GM04504 (cell line): Measurements from ENCODE around the gene COL25A1.

Experiments
- DNase-seq: peaks from one replicate; pipeline ENCODE4 v3.0.0-alpha.2; 2012; ENCODE audit warnings: low read depth

COL25A1 gene

GRCh38 chr4:109291707-109292238 lies 10.7 kb downstream of the COL25A1 start:
- no peak for DNase-seq

DNA sequence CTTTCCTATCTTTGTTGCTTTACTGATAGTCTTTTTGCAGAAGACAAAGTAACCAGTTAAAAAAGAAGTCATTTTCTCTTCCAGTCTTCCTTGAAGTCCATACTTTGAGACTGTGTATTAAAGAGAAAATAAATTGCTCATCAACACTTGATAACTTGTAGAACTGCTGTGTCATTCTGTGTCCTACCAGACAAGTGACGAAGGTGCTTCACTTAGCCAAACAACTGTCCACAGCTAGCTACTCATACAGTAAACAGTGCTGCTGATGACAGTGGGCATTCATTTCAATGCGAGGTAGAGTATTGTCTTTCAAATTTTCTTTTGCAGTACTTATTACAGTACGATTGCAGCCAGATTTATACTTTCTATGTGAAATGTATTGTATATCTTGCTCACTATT lies 11.5 kb downstream of the COL25A1 start:
- DNase-seq: no peak

GRCh38 chr4:109278594-109279031 lies 23.8 kb downstream of the COL25A1 start:
- no peak for DNase-seq

- DNase-seq: no peak
These were observed 25.9 kb downstream of the COL25A1 start for GRCh38 chr4:109276482-109277095.

- no peak for DNase-seq
These were observed 27.3 kb downstream of the COL25A1 start for GRCh38 chr4:109275066-109275745.

- no peak for DNase-seq
These were observed 35.6 kb downstream of the COL25A1 start for GRCh38 chr4:109266891-109267290.

DNA sequence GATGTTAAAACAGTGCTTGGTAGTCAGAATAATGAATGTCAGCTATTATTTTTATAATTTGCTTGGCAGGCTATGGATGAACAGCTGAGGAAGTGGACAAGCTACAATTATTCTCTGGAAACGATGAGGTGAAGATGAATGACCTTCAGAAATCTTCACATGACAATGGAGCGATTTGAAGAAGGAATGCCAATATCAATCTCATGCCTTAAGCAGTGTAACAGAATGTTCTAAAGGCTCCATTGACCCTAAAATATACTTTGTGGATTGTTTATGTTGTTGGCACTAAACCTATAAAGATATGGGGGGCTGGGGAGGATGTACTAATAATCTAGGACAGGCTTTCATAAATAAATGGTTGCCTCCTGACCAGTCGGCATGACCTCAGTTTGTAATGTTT lies 36.2 kb downstream of the COL25A1 start:
- no peak for DNase-seq

DNA sequence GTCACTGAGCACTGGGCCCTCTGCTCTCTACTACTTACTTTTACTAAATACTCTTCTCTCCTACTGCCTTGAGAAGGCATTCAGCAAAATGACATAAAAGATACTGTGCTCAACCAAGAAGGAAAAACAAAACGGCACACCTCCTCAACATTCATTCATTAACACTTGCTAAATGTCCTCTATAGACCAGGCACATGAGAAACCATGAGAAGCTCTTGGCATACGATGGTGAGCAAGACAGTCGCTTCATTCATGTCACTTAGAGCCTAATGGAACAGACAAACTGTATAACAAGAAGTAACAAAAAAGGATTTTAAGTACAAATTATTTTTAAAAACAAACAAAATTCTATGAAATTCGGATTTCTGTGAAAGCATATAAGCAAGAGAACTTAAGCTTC lies 38.7 kb downstream of the COL25A1 start:
- no peak for DNase-seq

DNA sequence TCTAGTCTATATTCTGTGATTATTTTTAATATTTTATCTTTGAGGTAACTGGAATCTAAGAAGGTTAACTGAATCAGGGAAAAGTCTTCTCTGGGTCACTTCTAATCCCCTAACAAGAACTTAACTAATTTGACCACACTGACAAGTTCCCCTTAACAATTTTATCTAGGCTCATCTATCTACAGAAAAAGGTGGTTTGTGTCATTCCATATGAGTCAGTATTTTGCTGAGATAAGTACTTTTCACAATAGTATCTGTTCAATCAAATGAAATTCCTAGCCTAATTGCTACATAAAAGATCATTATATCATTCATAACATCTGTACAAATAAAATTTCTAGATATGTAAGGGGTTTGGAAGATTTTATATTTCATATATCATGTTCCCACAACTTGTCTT lies 45.6 kb downstream of the COL25A1 start:
- no peak for DNase-seq

- no peak for DNase-seq
These were observed 47.6 kb downstream of the COL25A1 start for GRCh38 chr4:109254845-109255244.

GRCh38 chr4:109251396-109251795 lies 51.1 kb downstream of the COL25A1 start:
- no peak for DNase-seq

- no peak for DNase-seq
These were observed 54.0 kb downstream of the COL25A1 start for GRCh38 chr4:109248322-109248900.

GRCh38 chr4:109243871-109244270 lies 58.6 kb downstream of the COL25A1 start:
- no peak for DNase-seq

DNA sequence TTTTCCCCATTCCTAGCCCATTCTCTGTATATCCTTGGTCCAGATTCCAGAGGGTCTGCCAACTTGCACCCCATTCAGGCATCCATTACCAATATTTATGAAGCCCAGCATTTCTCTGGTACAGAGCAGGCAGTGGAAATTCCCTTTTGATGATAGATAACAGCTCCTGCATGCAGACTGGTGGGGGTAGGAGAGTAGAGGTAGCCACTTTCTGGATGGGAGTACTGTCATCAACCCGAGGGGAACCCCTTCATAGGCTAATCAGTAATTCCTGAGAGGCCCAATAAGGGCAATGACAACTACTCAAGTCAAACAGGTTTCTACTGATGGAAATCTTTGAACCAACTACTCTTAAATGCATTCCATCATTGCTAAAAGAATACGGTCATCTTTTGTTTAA lies 63.7 kb downstream of the COL25A1 start:
- no peak for DNase-seq

DNA sequence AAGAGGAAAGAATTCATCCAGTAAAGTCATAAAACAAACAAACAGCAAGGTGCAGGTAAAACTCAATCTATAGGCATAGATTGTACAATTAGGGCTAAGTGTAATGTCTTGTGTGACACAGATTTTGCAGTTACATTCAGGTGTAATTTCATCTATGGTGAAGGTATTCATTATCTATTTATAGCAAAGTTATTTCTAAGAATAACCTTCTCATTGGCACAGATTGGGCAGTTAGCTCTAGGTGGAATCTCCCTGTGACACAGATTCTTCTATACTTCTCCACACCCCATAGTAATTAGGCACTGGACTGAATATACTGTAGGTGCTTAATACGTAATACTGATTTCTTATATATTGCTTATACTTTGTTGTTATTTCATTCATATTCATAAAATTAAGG lies 66.8 kb downstream of the COL25A1 start:
- DNase-seq: no peak

DNA sequence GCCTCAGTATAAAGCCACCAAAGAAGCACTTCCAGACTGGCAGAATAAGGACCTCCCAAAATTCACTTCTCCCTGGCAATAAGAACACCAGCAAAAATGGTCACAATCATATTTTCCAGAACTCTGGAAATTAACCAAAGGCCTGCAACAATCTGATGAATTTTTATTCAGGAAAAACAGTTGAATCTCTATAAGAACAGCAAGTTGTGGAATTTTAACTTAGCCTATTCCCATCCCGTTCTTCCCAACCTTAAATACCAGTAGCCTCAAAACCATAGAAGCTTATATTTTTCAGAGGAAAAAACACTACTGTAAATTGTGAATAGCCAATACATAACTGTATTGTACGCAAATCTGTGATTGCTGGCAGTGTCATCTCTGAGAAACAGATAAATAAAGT lies 67.9 kb downstream of the COL25A1 start:
- no peak for DNase-seq

GRCh38 chr4:109233570-109233969 lies 68.9 kb downstream of the COL25A1 start:
- no peak for DNase-seq

GRCh38 chr4:109232681-109233080 lies 69.8 kb downstream of the COL25A1 start:
- no peak for DNase-seq

DNA sequence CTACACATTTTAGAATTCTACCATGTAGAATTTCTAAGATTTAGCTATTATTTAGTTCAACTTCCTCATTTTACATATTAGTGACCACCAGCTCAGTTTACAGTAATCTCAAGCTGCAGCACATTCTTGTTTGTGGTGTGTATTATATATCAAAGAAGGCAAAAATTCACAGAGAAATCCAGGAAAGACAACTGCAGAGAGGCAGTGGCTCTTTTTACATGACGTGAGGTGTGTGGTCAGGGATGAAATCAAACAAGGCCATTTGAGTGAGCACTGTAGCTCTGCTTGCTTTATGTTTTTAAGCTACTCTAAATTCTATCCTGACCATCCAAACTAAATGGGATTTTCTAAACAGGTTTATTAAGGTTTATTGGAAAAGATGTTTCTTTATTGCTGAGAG lies 71.1 kb downstream of the COL25A1 start:
- no peak for DNase-seq

DNA sequence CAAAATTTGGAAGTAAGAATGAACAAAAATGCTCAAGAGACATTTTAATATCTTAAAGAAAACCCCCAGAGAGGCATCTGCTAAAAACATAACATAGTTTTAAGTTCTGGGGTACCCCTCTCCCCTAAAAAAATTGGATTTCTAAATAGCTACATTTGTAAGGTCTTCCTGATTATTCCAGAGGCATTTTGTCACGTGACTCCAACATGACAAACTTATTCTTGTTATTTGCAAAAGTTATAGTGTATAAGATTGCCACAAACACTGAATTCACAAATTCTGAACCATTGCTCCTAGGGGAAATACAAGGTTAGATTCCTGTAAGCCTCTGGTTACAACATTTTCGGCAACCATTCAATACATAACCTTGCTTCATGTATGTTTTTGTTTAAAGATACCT lies 73.4 kb downstream of the COL25A1 start:
- DNase-seq: no peak

- no peak for DNase-seq
These were observed 84.2 kb downstream of the COL25A1 start for GRCh38 chr4:109218288-109218687.

GRCh38 chr4:109216085-109216696 lies 86.3 kb downstream of the COL25A1 start:
- DNase-seq: no peak

DNA sequence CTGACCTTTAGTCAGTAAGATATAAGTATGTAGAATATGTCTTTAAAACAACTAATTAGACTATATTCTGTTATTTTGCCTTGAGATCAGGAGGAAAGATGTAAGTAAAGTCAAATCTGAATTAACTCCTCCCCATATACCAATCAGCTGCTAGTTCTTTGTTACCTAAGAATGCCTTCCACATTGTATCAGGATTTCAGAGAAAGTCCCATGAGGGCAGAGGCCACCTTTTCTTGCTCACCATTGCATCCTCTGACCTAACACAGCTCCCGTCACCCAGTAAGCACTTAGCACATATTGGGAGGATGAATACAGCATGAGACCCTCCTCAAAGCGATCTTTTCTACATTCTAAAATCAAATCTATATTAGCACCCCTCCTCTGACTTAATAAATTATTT lies 87.0 kb downstream of the COL25A1 start:
- DNase-seq: no peak
